HG02852 (cell line): ENCODE data around the gene PKDREJ.
A peak's percentile ranks its signal among the peaks of the same experiment; 100 is the strongest.
"Not testable (repeated sequence)": the region's sequence is repeated elsewhere in the genome, so short reads cannot be mapped to it uniquely, and the experiment has no call there.

ENCODE experiments used
- ATAC-seq: cut with Tn5 transposase; IDR thresholded peaks from one replicate; pipeline ENCODE4 v1.9.1; 2021; ENCODE audit warnings: mild to moderate bottlenecking, moderate library complexity; ENCODE audit not compliant: unreplicated experiment

PKDREJ gene

GRCh38 chr22:46263216-46263590, at the start of gene PKDREJ:
PKDREJ (minus strand) TSS chr22:46263343; CDS start chr22:46263322, 21 bp downstream.
- no peak for ATAC-seq

DNA sequence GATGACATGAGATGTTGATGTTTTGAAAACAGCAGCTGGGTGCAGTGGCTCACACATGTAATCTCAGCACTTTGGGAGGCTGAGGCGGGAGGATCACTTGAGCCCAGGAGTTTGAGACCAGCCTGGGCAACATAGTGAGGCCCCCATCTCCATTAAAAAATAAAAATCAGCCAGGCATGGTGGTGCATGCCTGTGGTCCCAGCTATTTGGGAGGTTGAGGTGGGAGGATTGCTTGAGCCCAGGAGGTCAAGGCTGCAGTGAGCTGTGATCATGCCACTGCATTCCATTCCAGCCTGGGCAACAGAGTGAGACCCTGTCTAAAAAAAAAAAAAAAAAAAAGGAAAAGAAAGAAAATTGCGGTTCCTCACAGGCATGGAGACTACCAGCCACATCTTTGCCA, 49.7 kb upstream of the PKDREJ start:
- ATAC-seq: not testable (repeated sequence)

- ATAC-seq: no peak
Measured at GRCh38 chr22:46312056-46312455, 48.9 kb upstream of the PKDREJ start.

DNA sequence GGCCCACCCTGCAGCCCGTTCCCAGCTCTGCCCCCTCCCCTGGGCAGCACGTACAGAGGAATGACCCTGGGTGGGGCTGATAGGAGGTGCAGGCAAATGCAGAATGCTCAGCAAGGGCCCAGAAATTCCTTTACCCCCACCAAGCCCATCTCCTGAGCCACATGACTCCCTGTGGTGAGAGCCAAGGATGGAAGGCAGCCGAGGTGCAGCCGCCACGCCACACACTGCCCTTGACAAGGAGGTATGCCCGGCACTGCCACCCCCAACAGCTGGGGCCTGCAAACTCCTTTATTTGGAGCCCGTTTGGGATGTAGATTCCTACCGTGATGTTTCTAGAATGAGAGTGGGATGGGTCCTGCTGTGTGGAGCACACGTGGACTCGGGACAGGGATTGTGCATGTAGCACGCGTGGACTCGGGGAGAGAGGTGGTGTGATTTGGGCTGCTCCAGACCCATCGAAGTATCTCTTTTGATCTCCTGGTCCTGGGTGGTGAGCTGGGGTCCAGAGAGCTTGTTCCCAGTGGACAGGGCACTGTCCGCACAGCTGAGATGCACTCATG, 46.5 kb upstream of the PKDREJ start:
- no peak for ATAC-seq

DNA sequence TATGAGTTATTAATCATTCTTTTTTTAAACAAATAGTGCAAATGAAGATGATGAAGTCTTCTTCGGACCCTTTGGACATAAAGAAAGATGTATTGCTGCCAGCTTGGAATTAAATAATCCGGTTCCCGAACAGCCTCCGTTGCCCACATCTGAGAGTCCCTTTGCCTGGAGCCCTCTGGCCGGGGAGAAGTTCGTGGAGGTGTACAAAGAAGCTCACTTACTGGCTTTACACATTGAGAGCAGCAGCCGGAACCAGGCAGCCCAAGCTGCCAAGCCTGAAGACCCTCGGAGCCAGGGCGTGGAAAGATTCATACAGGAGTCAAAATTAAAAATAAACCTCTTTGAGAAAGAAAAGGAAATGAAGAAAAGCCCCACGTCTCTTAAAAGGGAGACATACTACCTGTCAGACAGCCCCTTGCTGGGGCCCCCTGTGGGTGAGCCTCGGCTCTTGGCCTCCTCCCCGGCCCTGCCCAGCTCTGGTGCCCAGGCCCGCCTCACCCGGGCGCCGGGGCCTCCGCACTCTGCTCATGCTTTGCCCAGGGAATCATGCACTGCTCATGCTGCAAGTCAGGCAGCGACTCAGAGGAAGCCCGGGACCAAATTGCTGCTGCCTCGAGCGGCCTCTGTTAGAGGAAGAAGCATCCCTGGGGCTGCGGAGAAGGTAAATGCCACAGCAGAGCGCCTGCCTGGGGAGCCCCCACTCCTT, 45.3 kb upstream of the PKDREJ start:
- ATAC-seq: no peak

DNA sequence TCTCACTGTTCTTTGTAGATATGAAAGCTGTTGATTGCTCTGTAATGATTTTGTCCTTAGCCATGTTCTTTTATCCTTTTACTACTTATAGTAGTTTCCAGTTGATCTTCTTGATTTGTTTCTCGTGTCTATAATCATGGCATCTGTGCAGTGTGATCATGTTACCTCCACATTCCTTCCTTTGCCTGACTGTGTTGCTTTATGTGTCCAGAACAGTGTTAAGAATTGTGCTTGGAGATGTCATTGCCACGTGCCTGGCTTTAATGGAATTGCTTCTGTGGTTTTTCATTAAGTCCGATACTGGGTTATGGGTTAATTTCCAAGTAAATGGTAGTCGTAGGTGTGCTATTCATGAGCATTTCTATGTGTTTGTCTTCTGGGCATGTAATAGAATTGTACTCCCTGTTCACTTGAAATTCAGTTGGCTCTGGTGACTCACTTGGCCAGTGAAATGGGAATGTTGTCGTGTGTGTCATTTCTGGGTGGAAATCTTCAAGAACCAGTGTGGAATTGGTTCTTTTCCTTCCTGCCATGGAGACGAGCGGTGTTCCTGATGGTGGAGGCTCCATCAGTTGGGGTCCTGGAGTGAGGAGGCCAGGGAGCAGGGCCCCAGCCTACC, 40.3 kb upstream of the PKDREJ start:
- no peak for ATAC-seq

DNA sequence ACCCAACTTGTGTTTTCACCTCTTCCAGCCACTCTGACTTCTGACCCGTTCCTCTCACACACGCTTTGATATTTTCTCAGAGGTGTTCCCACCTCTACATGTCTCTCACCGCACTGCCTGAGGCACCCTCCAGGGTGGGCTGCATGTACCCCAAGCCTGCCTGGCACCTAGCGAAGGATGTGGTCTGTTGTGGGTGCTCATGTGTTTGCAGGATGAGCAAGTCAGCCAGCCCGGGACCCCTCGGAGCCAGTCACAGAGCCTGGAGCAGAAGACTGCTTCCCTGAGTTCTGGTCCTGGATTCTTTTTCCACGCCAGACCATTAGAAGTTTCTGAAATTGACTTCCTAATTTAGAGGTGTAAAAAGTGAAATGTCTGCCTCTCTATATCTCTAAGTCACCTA, 37.3 kb upstream of the PKDREJ start:
- ATAC-seq: no peak

- no peak for ATAC-seq
Measured at GRCh38 chr22:46299101-46299500, 36.0 kb upstream of the PKDREJ start.

- ATAC-seq: peak; percentile 6
Measured at GRCh38 chr22:46297151-46297812, 34.1 kb upstream of the PKDREJ start.

- ATAC-seq: peak; percentile 90
Measured at GRCh38 chr22:46296257-46297150, 33.4 kb upstream of the PKDREJ start, which contains the start of gene GTSE1. GTSE1 (plus strand) TSS chr22:46296870; CDS start chr22:46297401, 531 bp downstream.

DNA sequence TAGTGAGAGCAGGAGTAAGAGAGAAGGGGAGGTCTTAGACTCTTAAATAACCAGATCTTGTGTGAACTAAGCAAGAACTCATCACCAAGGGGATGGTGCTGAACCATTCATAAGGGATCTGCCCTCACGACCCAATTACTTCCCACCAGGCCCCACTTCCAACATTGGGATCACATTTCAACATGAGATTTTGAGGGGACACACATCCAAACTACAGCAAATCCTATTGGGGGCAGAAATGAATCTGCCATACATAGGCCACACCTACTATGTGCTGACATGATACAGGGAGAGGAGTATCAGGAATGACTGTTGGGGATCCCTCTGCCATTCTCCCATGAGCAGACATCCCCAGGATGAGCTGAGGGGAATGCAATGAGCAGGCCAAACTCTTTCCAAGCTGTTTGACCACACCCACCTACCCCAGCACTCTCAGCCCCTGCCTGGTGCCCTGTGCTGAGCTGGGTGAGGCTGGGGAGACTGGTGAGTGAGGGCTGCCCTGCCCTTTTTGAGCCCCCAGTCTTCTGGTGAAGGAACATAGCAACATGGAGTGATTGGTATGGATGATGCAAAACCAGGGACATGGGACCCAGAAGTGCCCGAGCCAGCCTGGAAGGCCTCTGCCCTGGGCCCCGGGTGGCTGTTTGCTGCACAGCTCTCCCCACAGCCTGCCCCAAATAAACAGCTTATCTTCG, 32.3 kb upstream of the PKDREJ start:
- ATAC-seq: no peak

- no peak for ATAC-seq
Measured at GRCh38 chr22:46294784-46295183, 31.6 kb upstream of the PKDREJ start.

GRCh38 chr22:46293577-46294260, 30.6 kb upstream of the PKDREJ start:
- no peak for ATAC-seq

- ATAC-seq: no peak
Measured at GRCh38 chr22:46292732-46293131, 29.6 kb upstream of the PKDREJ start.

- no peak for ATAC-seq
Measured at GRCh38 chr22:46292173-46292572, 29.0 kb upstream of the PKDREJ start.

DNA sequence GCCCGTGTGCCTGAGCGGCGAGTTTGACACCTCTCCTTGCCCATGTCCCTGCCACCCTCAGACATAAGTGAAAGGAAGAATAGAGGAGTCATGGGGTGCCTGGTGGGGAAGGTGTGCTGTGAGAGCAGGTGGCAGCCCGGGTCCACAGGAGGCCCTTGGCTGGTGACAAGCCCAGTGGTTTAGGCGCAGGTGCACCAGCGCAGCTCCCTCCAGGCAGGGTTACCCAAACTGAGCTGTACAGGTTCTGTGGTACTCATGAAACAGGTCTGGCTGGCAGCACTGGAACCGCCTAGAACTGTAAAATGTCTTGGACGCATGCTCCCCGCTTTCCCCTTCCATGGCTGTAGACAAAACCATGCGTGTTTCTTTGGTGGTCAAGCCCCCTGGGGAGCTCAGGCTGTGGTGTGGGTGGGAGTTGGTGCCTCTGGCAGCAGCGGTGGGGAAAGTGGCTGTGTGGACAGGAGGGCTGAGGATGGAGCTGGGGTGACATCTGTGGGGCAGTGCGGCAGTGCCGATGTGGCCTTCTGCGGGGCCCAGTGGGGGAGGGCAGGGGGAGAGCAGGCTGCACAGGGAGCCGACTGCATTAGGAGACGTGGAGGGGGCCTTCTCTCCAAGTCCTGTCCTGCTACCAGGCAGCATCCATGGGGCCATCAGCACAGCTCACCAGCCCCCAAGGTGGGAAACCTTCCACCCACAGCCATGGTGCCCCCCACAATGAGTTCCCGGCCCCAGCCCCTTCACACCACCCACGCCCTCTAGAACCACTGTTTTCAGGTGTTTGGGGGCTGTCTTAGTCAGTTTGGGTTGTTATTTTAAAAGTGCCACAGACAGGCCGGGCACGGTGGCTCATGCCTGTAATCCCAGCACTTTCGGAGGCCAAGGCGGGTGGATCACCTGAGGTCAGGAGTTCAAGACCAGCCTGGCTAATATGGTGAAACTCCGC, 28.0 kb upstream of the PKDREJ start:
- no peak for ATAC-seq

- no peak for ATAC-seq
Measured at GRCh38 chr22:46290121-46290842, 27.1 kb upstream of the PKDREJ start.
